HepG2 (cell line): Measurements from ENCODE around the gene TLR2. TPM values are rescaled to one million over a fixed set of nuclear protein-coding genes. Genes with fewer than 3 reads are reported as not detected.

Source experiments
- ATAC-seq: fragments of 200-7000 bp; cut with Tn5 transposase; 3 replicates; pipeline ENCODE4 v1.9.1; 2020; ENCODE audit warnings: mild to moderate bottlenecking, moderate library complexity
- BruUV-seq: library from RNA; stranded (reverse); fragments of 400-500 nt; replicated peaks from 2 replicates; lab custom pipeline; 2021; lab: Mats Ljungman, UMichigan
- CTCF ChIA-PET: fragments of 300-600 bp; formaldehyde crosslinking; extraction: SDS; loops from one replicate; lab custom pipeline; 2021; ENCODE audit warnings: low total read pairs, inconsistent platforms, low intra/inter-chr PET ratio; lab: Yijun Ruan, JAX
- POLR2A ChIA-PET: fragments of 350-600 bp; sonication (Branson Sonifier 250); formaldehyde crosslinking; loops from one replicate; lab custom pipeline; 2020; ENCODE audit warnings: antibody characterized with exemption, inconsistent platforms; lab: Yijun Ruan, JAX
- DNase-seq: peaks from one replicate; pipeline ENCODE4 v3.0.0-alpha.2; 2015; ENCODE audit warnings: low spot score
- FAIRE-seq: peaks from 3 replicates; lab custom pipeline; 2011; peaks lifted over from hg19 to GRCh38; lab: Jason Lieb, UNC
- H2AFZ ChIP-seq: one replicate; pipeline ENCODE4 v1.6.1; 2011; ENCODE audit warnings: low read length, inconsistent platforms
- H3K27ac ChIP-seq: fragments of 300-600 bp; 3 replicates; pipeline ENCODE4 v1.8.0; 2011; ENCODE audit warnings: mixed run types, mild to moderate bottlenecking, mixed read lengths, low read length, inconsistent platforms; ENCODE audit not compliant: insufficient read depth; ENCODE audit errors: extremely low read length
- H3K27me3 ChIP-seq, 2 experiments: fragments of 200-600 bp in 1 of 2; 2 replicates in 1 of 2; 3 replicates in 1 of 2; pipeline versions ENCODE4 v1.6.0 to v1.8.0; 2011; ENCODE audit warnings: low read length in 2 of 2, mild to moderate bottlenecking in 2 of 2, moderate library complexity in 2 of 2, inconsistent platforms in 1 of 2; ENCODE audit not compliant: insufficient read depth in 2 of 2, control insufficient read depth in 1 of 2
- H3K36me3 ChIP-seq, 2 experiments: fragments of 200-600 bp in 1 of 2; replicated peaks in 1 of 2; 2 replicates in 1 of 2; 3 replicates in 1 of 2; pipeline versions ENCODE4 v1.5.1 to v1.8.0; 2011; ENCODE audit warnings: low read length in 2 of 2, inconsistent platforms in 1 of 2; ENCODE audit not compliant: insufficient read depth in 2 of 2, control insufficient read depth in 1 of 2
- H3K4me1 ChIP-seq: 2 replicates; pipeline ENCODE4 v1.5.1; 2012; ENCODE audit warnings: low read length, inconsistent platforms; ENCODE audit not compliant: insufficient read depth
- H3K4me2 ChIP-seq: 2 replicates; pipeline ENCODE4 v1.6.0; 2011; ENCODE audit warnings: low read depth, low read length, inconsistent platforms
- H3K4me3 ChIP-seq, 3 experiments: fragments of 200-600 bp in 1 of 3; sonication (generic), shearing (Covaris generic) in 1 of 3; replicated peaks in 1 of 3; 2 replicates each; pipeline ENCODE4 v1.5.1; 2011 to 2016; ENCODE audit warnings: low read length in 3 of 3, inconsistent platforms in 2 of 3, low read depth in 2 of 3, mild to moderate bottlenecking in 2 of 3, control low read depth in 1 of 3, mixed read lengths in 1 of 3; ENCODE audit not compliant: insufficient read depth in 1 of 3
- H3K79me2 ChIP-seq: one replicate; pipeline ENCODE4 v1.6.1; 2011; ENCODE audit warnings: low read length, inconsistent platforms; ENCODE audit not compliant: insufficient read depth
- H3K9ac ChIP-seq: 2 replicates; pipeline ENCODE4 v1.6.0; 2011; ENCODE audit warnings: mild to moderate bottlenecking, low read depth, low read length, inconsistent platforms; ENCODE audit not compliant: insufficient read depth
- H3K9me3 ChIP-seq: 2 replicates; pipeline ENCODE4 v1.5.1; 2012; ENCODE audit warnings: mild to moderate bottlenecking, low read length
- H4K20me1 ChIP-seq: 2 replicates; pipeline ENCODE4 v1.6.0; 2011; ENCODE audit warnings: inconsistent platforms, mild to moderate bottlenecking, low read length, moderate library complexity; ENCODE audit not compliant: insufficient read depth
- EEA1 ChIP-seq: sonication (generic); formaldehyde crosslinking; IDR thresholded peaks from 2 replicates; pipeline ENCODE4 v1.5.1; 2020; ENCODE audit warnings: mild to moderate bottlenecking, missing genetic modification reagents, borderline replicate concordance
- IKZF5 ChIP-seq: IDR thresholded peaks from 2 replicates; pipeline ENCODE4 v1.6.1; 2018; ENCODE audit warnings: missing genetic modification reagents, mild to moderate bottlenecking, missing compliant biosample characterization
- PRDM10 ChIP-seq: sonication (generic); formaldehyde crosslinking; IDR thresholded peaks from 2 replicates; pipeline ENCODE4 v1.4.0; 2020; ENCODE audit warnings: low read depth, missing genetic modification reagents
- ZNF343 ChIP-seq: sonication (generic); formaldehyde crosslinking; IDR thresholded peaks from 2 replicates; pipeline ENCODE4 v1.4.0; 2020; ENCODE audit warnings: mild to moderate bottlenecking, missing genetic modification reagents
- ZSCAN20 ChIP-seq: sonication (generic); formaldehyde crosslinking; IDR thresholded peaks from 2 replicates; pipeline ENCODE4 v1.4.0; 2020; ENCODE audit warnings: missing genetic modification reagents, mild to moderate bottlenecking, borderline replicate concordance
- WGBS: methylation state at CpG from one replicate; pipeline ENCODE4 v1.1.6; 2017; ENCODE audit warnings: low lambda C conversion rate; 5-methylcytosine and 5-hydroxymethylcytosine counted together
- in situ Hi-C: cut with HindIII; loops from 2 replicates; pipeline ENCODE4 v1.10.0; 2017; ENCODE audit warnings: low pct_unique_long_range_greater_than_20kb; ENCODE audit not compliant: extremely low pct_ligation_motif_present
- intact Hi-C: fragments of 100-400 bp; cut with micrococcal nuclease; formaldehyde crosslinking; loops from one replicate; pipeline ENCODE4 v1.10.0; 2022; ENCODE audit not compliant: unreplicated experiment
- polyA plus RNA-seq, 8 experiments: library from polyadenylated mRNA; depleted of rRNA in 3 of 8; stranded (reverse) in 7 of 8; unstranded in 1 of 8; fragments of >200 nt; fragmentation: Illumina TruSeq in 4 of 8; extraction: Trizol in 4 of 8; gene quantifications; 2 replicates each; pipeline versions ENCODE4 v1.2.1 to v1.2.3, GENCODE V29; 2011 to 2016; ENCODE audit warnings: low read depth in 4 of 8, missing spikeins in 1 of 8, mixed read lengths in 1 of 8; ENCODE audit not compliant: insufficient read depth in 1 of 8
- total RNA-seq, 5 experiments: library from RNA; depleted of rRNA; stranded (reverse); fragments of >200 nt; fragmentation: Illumina TruSeq; extraction: Trizol; gene quantifications; 2 replicates each; pipeline ENCODE4 v1.2.3, GENCODE V29; 2016; ENCODE audit warnings: low read depth in 1 of 5
- TF ChIP-seq, protein P1 (sequence below), 2 experiments: fragments of 450-650 bp in 1 of 2; sonication (generic) in 1 of 2; formaldehyde crosslinking; IDR thresholded peaks; 2 replicates each; pipeline versions ENCODE4 v1.5.0 to v1.8.0; 2020 to 2022; ENCODE audit warnings: mild to moderate bottlenecking in 1 of 2, missing genetic modification reagents in 1 of 2
- TF ChIP-seq, protein P2 (sequence below), 2 experiments: fragments of 450-650 bp in 1 of 2; sonication (generic) in 1 of 2; formaldehyde crosslinking in 1 of 2; IDR thresholded peaks; 2 replicates each; pipeline versions ENCODE4 v1.6.1 to v1.8.0; 2016 to 2022; ENCODE audit warnings: antibody characterized with exemption in 1 of 2, mild to moderate bottlenecking in 1 of 2, missing genetic modification reagents in 1 of 2

TLR2 gene
- total and polyA plus RNA-seq, 2 of the 13 experiments (the other 11 are each of a cell fraction or from before 2014, with no cell fraction given) = 0.63 to 0.73 TPM

GRCh38 chr4:153755186-153755585, 71.1 kb downstream of the TLR2 start:
- Histone ChIP-seq H2AFZ (no peak overlapping the region), H3K4me2 (no peak overlapping the region), H3K79me2 (no peaks in the 10 kb centered on the region), H3K4me3 (no peak overlapping the region), H3K4me1 (no peaks in the 10 kb centered on the region), H3K9me3 (no peaks in the 10 kb centered on the region), H3K27me3 (peaks cover 0 to 12% of the 10 kb centered on the region in 2 experiments; a peak in 1 of 5 replicates), H4K20me1 (no peaks in the 10 kb centered on the region), H3K36me3 (no peaks in the 10 kb centered on the region), H3K27ac (no peak overlapping the region), H3K9ac (no peak overlapping the region)
- intact Hi-C loops = no loop called here
- POLR2A ChIA-PET = no interaction called here
- no peak for DNase-seq
- no peak for ATAC-seq
- 0% methylated on average over 2 of the region's 2 CpGs for WGBS
- CTCF ChIA-PET = no interaction called here
- in situ Hi-C loops = no loop called here
- no peak for FAIRE-seq
- no TSS peak for BruUV-seq
- TF ChIP-seq, protein P1, sequence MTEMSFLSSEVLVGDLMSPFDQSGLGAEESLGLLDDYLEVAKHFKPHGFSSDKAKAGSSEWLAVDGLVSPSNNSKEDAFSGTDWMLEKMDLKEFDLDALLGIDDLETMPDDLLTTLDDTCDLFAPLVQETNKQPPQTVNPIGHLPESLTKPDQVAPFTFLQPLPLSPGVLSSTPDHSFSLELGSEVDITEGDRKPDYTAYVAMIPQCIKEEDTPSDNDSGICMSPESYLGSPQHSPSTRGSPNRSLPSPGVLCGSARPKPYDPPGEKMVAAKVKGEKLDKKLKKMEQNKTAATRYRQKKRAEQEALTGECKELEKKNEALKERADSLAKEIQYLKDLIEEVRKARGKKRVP (CRISPR knock-in tag; IDR thresholded peaks at IDR 0.05) = no peak
- TF ChIP-seq EEA1 = no peak
- no peak for TF ChIP-seq ZSCAN20 (CRISPR knock-in tag)
- no peak for TF ChIP-seq IKZF5 (CRISPR knock-in tag)
- TF ChIP-seq, protein P2, sequence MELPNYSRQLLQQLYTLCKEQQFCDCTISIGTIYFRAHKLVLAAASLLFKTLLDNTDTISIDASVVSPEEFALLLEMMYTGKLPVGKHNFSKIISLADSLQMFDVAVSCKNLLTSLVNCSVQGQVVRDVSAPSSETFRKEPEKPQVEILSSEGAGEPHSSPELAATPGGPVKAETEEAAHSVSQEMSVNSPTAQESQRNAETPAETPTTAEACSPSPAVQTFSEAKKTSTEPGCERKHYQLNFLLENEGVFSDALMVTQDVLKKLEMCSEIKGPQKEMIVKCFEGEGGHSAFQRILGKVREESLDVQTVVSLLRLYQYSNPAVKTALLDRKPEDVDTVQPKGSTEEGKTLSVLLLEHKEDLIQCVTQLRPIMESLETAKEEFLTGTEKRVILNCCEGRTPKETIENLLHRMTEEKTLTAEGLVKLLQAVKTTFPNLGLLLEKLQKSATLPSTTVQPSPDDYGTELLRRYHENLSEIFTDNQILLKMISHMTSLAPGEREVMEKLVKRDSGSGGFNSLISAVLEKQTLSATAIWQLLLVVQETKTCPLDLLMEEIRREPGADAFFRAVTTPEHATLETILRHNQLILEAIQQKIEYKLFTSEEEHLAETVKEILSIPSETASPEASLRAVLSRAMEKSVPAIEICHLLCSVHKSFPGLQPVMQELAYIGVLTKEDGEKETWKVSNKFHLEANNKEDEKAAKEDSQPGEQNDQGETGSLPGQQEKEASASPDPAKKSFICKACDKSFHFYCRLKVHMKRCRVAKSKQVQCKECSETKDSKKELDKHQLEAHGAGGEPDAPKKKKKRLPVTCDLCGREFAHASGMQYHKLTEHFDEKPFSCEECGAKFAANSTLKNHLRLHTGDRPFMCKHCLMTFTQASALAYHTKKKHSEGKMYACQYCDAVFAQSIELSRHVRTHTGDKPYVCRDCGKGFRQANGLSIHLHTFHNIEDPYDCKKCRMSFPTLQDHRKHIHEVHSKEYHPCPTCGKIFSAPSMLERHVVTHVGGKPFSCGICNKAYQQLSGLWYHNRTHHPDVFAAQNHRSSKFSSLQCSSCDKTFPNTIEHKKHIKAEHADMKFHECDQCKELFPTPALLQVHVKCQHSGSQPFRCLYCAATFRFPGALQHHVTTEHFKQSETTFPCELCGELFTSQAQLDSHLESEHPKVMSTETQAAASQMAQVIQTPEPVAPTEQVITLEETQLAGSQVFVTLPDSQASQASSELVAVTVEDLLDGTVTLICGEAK (IDR thresholded peaks at IDR 0.05) = no peak
- TF ChIP-seq, protein P2 (CRISPR knock-in tag; IDR thresholded peaks at IDR 0.05) = no peak
- TF ChIP-seq PRDM10 (CRISPR knock-in tag) = no peak
- no peak for TF ChIP-seq ZNF343 (CRISPR knock-in tag)
